Kidney (tissue), 14 donors: Measurements from ENCODE around the gene PSMB1. TPM values are rescaled to one million over a fixed set of nuclear protein-coding genes. Genes with fewer than 3 reads are reported as not detected.

Source experiments
- DNase-seq, 5 donors: peaks; one replicate each; pipeline ENCODE4 v3.0.0-alpha.2; 2013 to 2020
- FAIRE-seq: peaks from 2 replicates; lab custom pipeline; 2012; peaks lifted over from hg19 to GRCh38; lab: Jason Lieb, UNC
- H3K27ac ChIP-seq, 2 donors: one replicate each; pipeline ENCODE4 v1.7.0; 2013; ENCODE audit warnings: low read depth in 2 of 2, low read length in 2 of 2, inconsistent platforms in 1 of 2
- H3K27me3 ChIP-seq: one replicate; pipeline ENCODE4 v1.7.1; 2013; ENCODE audit warnings: low read length, inconsistent platforms; ENCODE audit not compliant: control insufficient read depth, insufficient read depth
- H3K36me3 ChIP-seq, 3 donors: one replicate each; pipeline versions ENCODE4 v1.7.0 to v1.7.1; 2013; ENCODE audit warnings: low read length in 3 of 3, control low read depth in 1 of 3, inconsistent platforms in 1 of 3; ENCODE audit not compliant: insufficient read depth in 3 of 3, control insufficient read depth in 2 of 3
- H3K4me1 ChIP-seq, 3 donors: one replicate each; pipeline versions ENCODE4 v1.7.0 to v1.7.1; 2013; ENCODE audit warnings: low read length in 3 of 3, inconsistent platforms in 1 of 3, low read depth in 1 of 3; ENCODE audit not compliant: control insufficient read depth in 2 of 3, insufficient read depth in 2 of 3
- H3K4me3 ChIP-seq, 3 donors: one replicate each; pipeline versions ENCODE4 v1.7.0 to v1.8.1; 2013; ENCODE audit warnings: low read length in 3 of 3, control low read depth in 1 of 3, inconsistent platforms in 1 of 3
- H3K9ac ChIP-seq, 3 donors: one replicate each; pipeline versions ENCODE4 v1.7.0 to v1.7.1; 2013; ENCODE audit warnings: low read length in 3 of 3, control low read depth in 1 of 3, inconsistent platforms in 1 of 3
- H3K9me3 ChIP-seq, 3 donors: one replicate each; pipeline versions ENCODE4 v1.7.0 to v1.7.1; 2013; ENCODE audit warnings: low read length in 3 of 3, control low read depth in 1 of 3, inconsistent platforms in 1 of 3; ENCODE audit not compliant: control insufficient read depth in 2 of 3, insufficient read depth in 1 of 3
- CTCF ChIP-seq: IDR thresholded peaks from 3 replicates; pipeline ENCODE4 v1.5.1; 2012; ENCODE audit warnings: mild to moderate bottlenecking, moderate library complexity, borderline replicate concordance; ENCODE audit not compliant: insufficient read depth; ENCODE audit errors: extremely low read depth
- intact Hi-C: fragments of 100-400 bp; cut with DNase I; formaldehyde crosslinking; loops from one replicate; pipeline ENCODE4 v1.11.1; 2022
- polyA plus RNA-seq: library from polyadenylated mRNA; stranded (reverse); fragments of 350-450 nt; fragmentation: Illumina TruSeq; extraction: RNeasy Lipid Tissue Mini Kit (QIAGEN cat#74804); gene quantifications from one replicate; pipeline ENCODE4 v1.2.3, GENCODE V29; 2014; ENCODE audit warnings: low read depth, low replicate concordance; ENCODE audit not compliant: insufficient read depth
- total RNA-seq: library from RNA; stranded (reverse); fragmentation: NEBNext Ultra II Directional; extraction: Animal tissue kit (Norgen Biotek cat#: 25700); gene quantifications from one replicate; pipeline ENCODE4 v1.2.1, GENCODE V29; 2021
- donor health status: control.
- donor health status: control.
- donor health status: control.
- donor health status: control.
- donor health status: control.
- donor health status: DM: yes; HTN: yes; CAD: no.
- donor health status: Normal renal cell carcinoma (clear cell type).

The PSMB1 gene
- total and polyA plus RNA-seq, 2 donors from 2014 or later, result 132 to 309 TPM

GRCh38 chr6:170487707-170488329, 65.3 kb downstream of the PSMB1 start:
- DNase-seq (no peak), FAIRE-seq (no peak)
- H3K36me3 ChIP-seq, result no peaks in the 10 kb centered on the region
- no peaks in the 10 kb centered on the region for H3K27me3 ChIP-seq
- no peak for TF ChIP-seq CTCF
- peaks cover 0 to 2% (median 0%) of the 10 kb centered on the region in 3 donors for H3K9me3 ChIP-seq
- H3K9ac ChIP-seq, result no peak overlapping the region
- no peak overlapping the region for H3K4me3 ChIP-seq
- no peak overlapping the region for H3K27ac ChIP-seq
- intact Hi-C loops, result no loop called here
- no peaks in the 10 kb centered on the region for H3K4me1 ChIP-seq

- Histone ChIP-seq H3K4me3 (no peak overlapping the region), H3K9me3 (peaks cover 0 to 2% (median 0%) of the 10 kb centered on the region in 3 donors), H3K9ac (no peak overlapping the region), H3K36me3 (no peaks in the 10 kb centered on the region), H3K4me1 (no peaks in the 10 kb centered on the region), H3K27ac (no peak overlapping the region), H3K27me3 (no peaks in the 10 kb centered on the region)
- FAIRE-seq, result no peak
- intact Hi-C loops, result no loop called here
- no peak for DNase-seq
- no peak for TF ChIP-seq CTCF
These were observed 67.9 kb downstream of the PSMB1 start for GRCh38 chr6:170485159-170485558.

Other genes starting within 250 kb of the PSMB1 start
- 34.8 TPM for gene FAM120B, start 246.5 kb downstream of the PSMB1 start, total RNA-seq
- gene FAM120B, start 246.5 kb downstream of the PSMB1 start, polyA plus RNA-seq, result 16.5 TPM
- gene TBP, start 1.1 kb upstream of the PSMB1 start, total RNA-seq, result 16.7 TPM
- 11.1 TPM for gene TBP, start 1.1 kb upstream of the PSMB1 start, polyA plus RNA-seq
- 49.8 TPM for gene PDCD2, start 31.3 kb upstream of the PSMB1 start, total RNA-seq
- 56.7 TPM for gene PDCD2, start 31.3 kb upstream of the PSMB1 start, polyA plus RNA-seq